Ovary (tissue), 9 donors: Measurements from ENCODE around the gene NFASC. TPM values are rescaled to one million over a fixed set of nuclear protein-coding genes. Genes with fewer than 3 reads are reported as not detected.

Source experiments
- DNase-seq, 5 donors: peaks; one replicate each; pipeline ENCODE4 v3.0.0-alpha.2; 2019 to 2020
- H3K27ac ChIP-seq, 2 donors: fragments of 200-600 bp; one replicate each; pipeline versions ENCODE4 v1.5.1 to v1.8.0; 2019 to 2022
- H3K27me3 ChIP-seq: fragments of 200-600 bp; one replicate; pipeline ENCODE4 v1.8.0; 2022
- H3K36me3 ChIP-seq: fragments of 200-600 bp; sonication (generic); one replicate; pipeline ENCODE4 v1.5.1; 2019
- H3K4me1 ChIP-seq: one replicate; pipeline ENCODE4 v1.8.1; 2013; ENCODE audit warnings: mild to moderate bottlenecking, moderate library complexity; ENCODE audit not compliant: insufficient read depth
- H3K4me3 ChIP-seq: fragments of 200-600 bp; sonication (generic); one replicate; pipeline ENCODE4 v1.5.1; 2017
- H3K9me3 ChIP-seq, 2 donors: fragments of 200-600 bp in 1 of 2; sonication (generic) in 1 of 2; one replicate each; pipeline versions ENCODE4 v1.5.1 to v1.8.1; 2013 to 2019; ENCODE audit warnings: mild to moderate bottlenecking in 1 of 2, moderate library complexity in 1 of 2
- CTCF ChIP-seq, 3 donors: fragments of 450-650 bp in 2 of 3; fragments of 200-600 bp in 1 of 3; IDR thresholded peaks; one replicate each; pipeline versions ENCODE4 v1.5.1 to v1.8.0; 2016 to 2022; ENCODE audit warnings: antibody characterized with exemption in 3 of 3, mild to moderate bottlenecking in 1 of 3
- EP300 ChIP-seq: sonication (generic); formaldehyde crosslinking; IDR thresholded peaks from one replicate; pipeline ENCODE4 v1.6.1; 2017; ENCODE audit warnings: antibody characterized with exemption
- POLR2A ChIP-seq: fragments of 450-650 bp; IDR thresholded peaks from one replicate; pipeline ENCODE4 v1.6.1; 2017; ENCODE audit warnings: antibody characterized with exemption, mild to moderate bottlenecking, moderate library complexity
- WGBS, 3 donors: extraction: QIAGEN DNeasy Blood & Tissue Kit in 1 of 3; methylation state at CpG; one replicate each; pipeline versions ENCODE4 v1.1.5 to v1.1.7; 2013 to 2017; 5-methylcytosine and 5-hydroxymethylcytosine counted together
- intact Hi-C, 4 donors: fragments of 100-400 bp; cut with DNase I; formaldehyde crosslinking; loops; one replicate each; pipeline versions ENCODE4 v1.11.0 to v1.15.1; 2022 to 2023
- polyA plus RNA-seq, 2 donors: library from polyadenylated mRNA; stranded (reverse); fragments of 200-250 nt in 1 of 2; fragments of 350-450 nt in 1 of 2; fragmentation: Illumina TruSeq in 1 of 2; extraction: RNeasy Lipid Tissue Mini Kit (QIAGEN cat#74804) in 1 of 2; gene quantifications; one replicate each; pipeline ENCODE4 v1.2.3, GENCODE V29; 2013 to 2014
- total RNA-seq, 7 donors: library from RNA; depleted of rRNA in 2 of 7; stranded (reverse); fragments of >200 nt in 2 of 7; fragmentation: NEBNext Ultra II Directional in 3 of 7; extraction: Animal tissue kit (Norgen Biotek cat#: 25700) in 3 of 7; gene quantifications; one replicate each; pipeline versions ENCODE4 v1.1.0 to v1.2.4, GENCODE V29; 2016 to 2023
- donor health status: DM: no; HTN: no; CAD: no; lungs with moderate emphysema.
- donor health status: DM: no; HTN: no; CAD: no.
- donor health status: Bipolar disorder and iron deficiency.
- donor health status: DM: yes; HTN: yes; CAD: no.
- donor health status: DM: no; HTN: no; CAD: no.
- donor health status: DM: yes; HTN: yes; CAD: no.

Gene NFASC
- total and polyA plus RNA-seq, 9 donors: 9.3 to 73.2 (median 20.9) TPM

GRCh38 chr1:205028924-205029323, 158.3 kb downstream of the NFASC start:
- Histone ChIP-seq H3K36me3 (no peaks in the 10 kb centered on the region), H3K9me3 (no peaks in the 10 kb centered on the region), H3K4me1 (no peaks in the 10 kb centered on the region), H3K4me3 (no peak overlapping the region), H3K27ac (no peak overlapping the region), H3K27me3 (no peaks in the 10 kb centered on the region)
- 55 to 68% (median 65%) methylated on average over 4 of the region's 4 CpGs for WGBS, 3 donors
- intact Hi-C loops: no loop called here
- TF ChIP-seq EP300 (no peak), POLR2A (no peak), CTCF (IDR thresholded peaks at IDR 0.05) (no peak)
- no peak for DNase-seq

GRCh38 chr1:205030241-205030640, 159.6 kb downstream of the NFASC start:
- 67 to 72% (median 69%) methylated on average over 6 of the region's 6 CpGs for WGBS, 3 donors
- DNase-seq: no peak
- intact Hi-C loops: no loop called here

GRCh38 chr1:205030896-205031295, 160.2 kb downstream of the NFASC start:
- Histone ChIP-seq H3K9me3 (no peaks in the 10 kb centered on the region), H3K36me3 (no peaks in the 10 kb centered on the region), H3K27ac (no peak overlapping the region), H3K4me3 (no peak overlapping the region), H3K27me3 (no peaks in the 10 kb centered on the region), H3K4me1 (no peaks in the 10 kb centered on the region)
- intact Hi-C loops: no loop called here
- TF ChIP-seq POLR2A (no peak), CTCF (IDR thresholded peaks at IDR 0.05) (no peak)
- WGBS, 3 donors: 68 to 76% (median 70%) methylated on average over 11 of the region's 11 CpGs
- DNase-seq: no peak

More at GRCh38 chr1:205030241-205030640, 159.6 kb downstream of the NFASC start:
- TF ChIP-seq POLR2A (no peak), EP300 (no peak), CTCF (IDR thresholded peaks at IDR 0.05) (no peak)
- Histone ChIP-seq H3K36me3 (no peaks in the 10 kb centered on the region), H3K9me3 (no peaks in the 10 kb centered on the region), H3K27ac (no peak overlapping the region), H3K4me1 (no peaks in the 10 kb centered on the region), H3K4me3 (no peak overlapping the region), H3K27me3 (no peaks in the 10 kb centered on the region)

- TF ChIP-seq EP300 (no peak), POLR2A (no peak), CTCF (IDR thresholded peaks at IDR 0.05) (no peak)
- Histone ChIP-seq H3K9me3 (no peaks in the 10 kb centered on the region), H3K36me3 (no peaks in the 10 kb centered on the region), H3K27me3 (no peaks in the 10 kb centered on the region), H3K4me3 (no peak overlapping the region), H3K27ac (no peak overlapping the region), H3K4me1 (no peaks in the 10 kb centered on the region)
- intact Hi-C loops: no loop called here
- 82 to 90% (median 85%) methylated on average over 7 of the region's 7 CpGs for WGBS, 3 donors
- DNase-seq: no peak
Observed at GRCh38 chr1:205032508-205032907, 161.8 kb downstream of the NFASC start.

GRCh38 chr1:205037539-205037938, 166.9 kb downstream of the NFASC start:
- Histone ChIP-seq H3K27ac (no peak overlapping the region), H3K36me3 (no peaks in the 10 kb centered on the region), H3K27me3 (no peaks in the 10 kb centered on the region), H3K9me3 (no peaks in the 10 kb centered on the region), H3K4me3 (no peak overlapping the region), H3K4me1 (no peaks in the 10 kb centered on the region)
- TF ChIP-seq POLR2A (no peak), CTCF (IDR thresholded peaks at IDR 0.05) (no peak), EP300 (no peak)
- intact Hi-C loops: no loop called here
- WGBS, 3 donors: 90 to 93% (median 90%) methylated on average over 9 of the region's 9 CpGs
- no peak for DNase-seq
